Hepatocyte (in vitro differentiated cells): ENCODE measurements around the gene BGN.

ENCODE experiments used
- EZH2 ChIP-seq: fragments of 200-600 bp; sonication (generic); IDR thresholded peaks from 2 replicates; pipeline ENCODE4 v1.6.1; 2016; ENCODE audit warnings: antibody characterized with exemption, mild to moderate bottlenecking, borderline replicate concordance
- EZH2phosphoT487 ChIP-seq: fragments of 200-600 bp; sonication (generic); IDR thresholded peaks from one replicate; pipeline ENCODE4 v1.6.1; 2018; ENCODE audit warnings: antibody characterized with exemption, mild to moderate bottlenecking, low read depth, moderate library complexity; ENCODE audit not compliant: unreplicated experiment, severe bottlenecking
- TF ChIP-seq, protein P1 (sequence below): fragments of 200-600 bp; sonication (generic); IDR thresholded peaks from 2 replicates; pipeline ENCODE4 v1.5.1; 2016; ENCODE audit warnings: antibody characterized with exemption, mild to moderate bottlenecking; ENCODE audit not compliant: poor library complexity

DNA sequence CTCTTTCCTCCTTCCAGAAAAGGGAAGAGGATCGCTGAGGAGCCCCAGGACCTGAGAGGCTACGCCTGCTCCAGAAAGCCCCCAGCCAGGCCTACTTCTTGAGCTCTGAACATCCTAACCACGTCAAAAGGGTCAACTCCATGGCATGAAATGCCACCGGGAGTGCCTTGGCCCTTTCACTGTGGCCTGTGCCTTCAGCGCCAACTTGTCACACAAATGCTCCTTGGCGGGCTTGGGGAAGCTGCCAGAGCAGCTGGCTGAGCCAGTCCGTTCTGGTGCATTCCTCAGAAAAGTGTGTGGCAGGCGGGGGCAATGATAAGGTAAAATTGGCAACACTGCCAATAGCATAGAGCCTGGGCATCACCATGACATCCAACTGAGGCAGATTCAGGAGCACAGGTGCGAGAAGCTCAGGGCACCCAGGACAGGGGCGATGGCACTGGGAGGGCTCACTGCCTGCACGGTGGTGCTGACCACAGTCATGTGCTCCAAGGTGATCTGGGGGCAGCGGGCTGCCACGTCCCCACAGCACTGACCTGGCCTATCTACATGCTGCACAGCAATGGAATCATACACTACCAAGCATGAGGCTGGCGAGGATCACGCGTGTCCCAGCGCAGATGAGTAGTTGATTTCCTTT is 36.8 kb upstream of the BGN start:
- TF ChIP-seq, protein P1, sequence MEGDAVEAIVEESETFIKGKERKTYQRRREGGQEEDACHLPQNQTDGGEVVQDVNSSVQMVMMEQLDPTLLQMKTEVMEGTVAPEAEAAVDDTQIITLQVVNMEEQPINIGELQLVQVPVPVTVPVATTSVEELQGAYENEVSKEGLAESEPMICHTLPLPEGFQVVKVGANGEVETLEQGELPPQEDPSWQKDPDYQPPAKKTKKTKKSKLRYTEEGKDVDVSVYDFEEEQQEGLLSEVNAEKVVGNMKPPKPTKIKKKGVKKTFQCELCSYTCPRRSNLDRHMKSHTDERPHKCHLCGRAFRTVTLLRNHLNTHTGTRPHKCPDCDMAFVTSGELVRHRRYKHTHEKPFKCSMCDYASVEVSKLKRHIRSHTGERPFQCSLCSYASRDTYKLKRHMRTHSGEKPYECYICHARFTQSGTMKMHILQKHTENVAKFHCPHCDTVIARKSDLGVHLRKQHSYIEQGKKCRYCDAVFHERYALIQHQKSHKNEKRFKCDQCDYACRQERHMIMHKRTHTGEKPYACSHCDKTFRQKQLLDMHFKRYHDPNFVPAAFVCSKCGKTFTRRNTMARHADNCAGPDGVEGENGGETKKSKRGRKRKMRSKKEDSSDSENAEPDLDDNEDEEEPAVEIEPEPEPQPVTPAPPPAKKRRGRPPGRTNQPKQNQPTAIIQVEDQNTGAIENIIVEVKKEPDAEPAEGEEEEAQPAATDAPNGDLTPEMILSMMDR: no peak
- TF ChIP-seq EZH2phosphoT487 (no peak), EZH2 (no peak)
